Kidney tubule cell (primary cell): Measurements from ENCODE around the gene XPO5.
A peak's percentile ranks its signal among the peaks of the same experiment; 100 is the strongest.
"Not testable (repeated sequence)": the region's sequence is repeated elsewhere in the genome, so short reads cannot be mapped to it uniquely, and the experiment has no call there.

Source experiments
- DNase-seq: peaks from one replicate; pipeline ENCODE4 v3.0.0-alpha.2; 2018; ENCODE audit warnings: low spot score

The XPO5 gene

GRCh38 chr6:43584892-43585570, 9.2 kb upstream of the XPO5 start:
- no peak for DNase-seq

- DNase-seq: no peak
Observed at GRCh38 chr6:43582911-43583310, 7.1 kb upstream of the XPO5 start.

GRCh38 chr6:43579171-43579570, 3.3 kb upstream of the XPO5 start:
- peak; percentile 94 for DNase-seq

GRCh38 chr6:43578748-43579147, 2.9 kb upstream of the XPO5 start:
- DNase-seq: peak; percentile 33

- peak; percentile 28 for DNase-seq
Observed at GRCh38 chr6:43575105-43575771, 600 bp downstream of the XPO5 start.

- DNase-seq: no peak
Observed at GRCh38 chr6:43572015-43572414, 3.8 kb downstream of the XPO5 start.

GRCh38 chr6:43570876-43571441, 4.9 kb downstream of the XPO5 start:
- peak; percentile 88 for DNase-seq

GRCh38 chr6:43559328-43559727, 16.5 kb downstream of the XPO5 start:
- DNase-seq: no peak

- DNase-seq: not testable (repeated sequence)
Observed at GRCh38 chr6:43557620-43558019, 18.2 kb downstream of the XPO5 start.

- DNase-seq: no peak
Observed at GRCh38 chr6:43547222-43547621, 28.6 kb downstream of the XPO5 start.

- no peak for DNase-seq
Observed at GRCh38 chr6:43544461-43544860, 31.4 kb downstream of the XPO5 start.

- DNase-seq: no peak
Observed at GRCh38 chr6:43541774-43542471, 33.9 kb downstream of the XPO5 start.

GRCh38 chr6:43540507-43540906, 35.3 kb downstream of the XPO5 start:
- DNase-seq: no peak

GRCh38 chr6:43539409-43539808, 36.4 kb downstream of the XPO5 start:
- DNase-seq: not testable (repeated sequence)

- not testable (repeated sequence) for DNase-seq
Observed at GRCh38 chr6:43538986-43539385, 36.9 kb downstream of the XPO5 start.

GRCh38 chr6:43532201-43532600, 43.6 kb downstream of the XPO5 start:
- DNase-seq: no peak

- DNase-seq: no peak
Observed at GRCh38 chr6:43524483-43524961, 51.3 kb downstream of the XPO5 start.

- DNase-seq: no peak
Observed at GRCh38 chr6:43523284-43523683, 52.6 kb downstream of the XPO5 start.

GRCh38 chr6:43522547-43523261, 53.1 kb downstream of the XPO5 start:
- no peak for DNase-seq

GRCh38 chr6:43521836-43522235, 54.0 kb downstream of the XPO5 start:
- no peak for DNase-seq

GRCh38 chr6:43520097-43520496, 55.7 kb downstream of the XPO5 start:
- DNase-seq: no peak
